ENCODE data around the gene PKDREJ. TPM values are rescaled to one million over a fixed set of nuclear protein-coding genes. Genes with fewer than 3 reads are reported as not detected.

The PKDREJ gene
- total and polyA plus RNA-seq, 2 of the 4 experiments (the other 2 are of a cell fraction), result 0.02 TPM; not detected in 1

DNA sequence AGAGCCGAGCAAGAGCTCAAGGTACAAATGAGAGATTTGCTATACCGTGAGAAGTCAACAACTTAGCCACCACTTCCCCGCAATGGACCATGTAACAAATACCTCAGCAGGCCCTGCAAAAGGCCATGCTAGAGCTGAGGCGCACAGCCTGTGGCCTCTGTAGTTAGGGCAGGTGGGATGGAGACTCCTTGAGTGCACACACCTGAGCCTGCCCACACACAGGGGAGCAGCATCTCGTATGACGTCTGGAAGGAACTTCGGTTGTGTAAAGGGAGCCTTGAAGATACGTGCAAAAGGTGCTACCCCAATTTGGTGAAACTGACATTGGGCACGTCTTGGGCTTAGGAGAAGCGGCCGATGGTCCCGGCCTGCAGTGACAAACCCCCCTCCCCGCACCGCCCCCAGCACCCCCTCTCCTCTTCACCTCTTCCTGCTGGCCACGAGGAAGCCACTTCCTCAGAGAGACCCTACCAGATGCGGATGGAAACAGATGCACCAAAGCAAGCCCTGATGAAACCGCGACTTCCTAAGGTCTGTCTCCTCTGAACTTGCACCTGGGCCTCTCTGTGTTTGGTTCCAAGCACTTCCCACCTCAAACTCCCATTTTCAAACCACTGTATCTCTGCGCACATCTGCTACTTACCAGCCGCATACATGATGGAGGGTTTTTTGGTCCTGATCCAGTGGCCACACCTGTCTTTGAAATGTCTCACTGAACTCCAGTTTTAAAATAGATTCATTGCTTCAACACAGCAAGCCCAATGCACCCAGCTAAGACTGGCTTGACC, 23.7 kb downstream of the PKDREJ start:
- H3K27ac ChIP-seq (ENCODE audit: insufficient read depth, low read length), result no peak overlapping the region
- no TSS peak for BruUV-seq (replicated peaks)
- no peak overlapping the region for H2BK20ac ChIP-seq (ENCODE audit: low read depth, low read length)
- no peak overlapping the region for H3K23ac ChIP-seq (ENCODE audit: low read depth, low read length)
- no peaks in the 10 kb centered on the region; the same call in 1 of the 2 replicates for H4K20me1 ChIP-seq (ENCODE audit: insufficient read depth, low read length)
- H3K9me1 ChIP-seq (ENCODE audit: insufficient read depth, low read length), result peaks cover 2% of the 10 kb centered on the region; the same call in 1 of the 2 replicates
- H2BK120ac ChIP-seq (ENCODE audit: low read depth, low read length), result no peak overlapping the region
- H3K56ac ChIP-seq (ENCODE audit: extremely low read depth, insufficient read depth, low read length), result no peak overlapping the region
- no peak overlapping the region for H3K4me2 ChIP-seq (ENCODE audit: low read depth, low read length)
- H2AK5ac ChIP-seq (ENCODE audit: low read depth, low read length), result no peak overlapping the region
- intact Hi-C loops (cut with micrococcal nuclease) (no loop called here), in situ Hi-C loops (cut with MboI; ENCODE audit: low sequenced_read_pairs) (no loop called here), dilution Hi-C loops (cut with HindIII; ENCODE audit: low sequenced_read_pairs, unreplicated experiment) (no loop called here)
- no peaks in the 10 kb centered on the region for H3K9me3 ChIP-seq (ENCODE audit: control insufficient read depth, insufficient read depth, low read length)
- H3K18ac ChIP-seq (ENCODE audit: low read depth, low read length), result no peak overlapping the region
- no peak overlapping the region for H2AK9ac ChIP-seq (replicated peaks; ENCODE audit: low read depth, low read length, poor library complexity)
- no peak overlapping the region for H3K4ac ChIP-seq (ENCODE audit: low read depth, low read length)
- no CpG with 5 or more reads among the region's 20 CpGs for WGBS, 2 experiments (ENCODE audit: extremely low coverage in 2 of 2, insufficient read length in 1 of 2)
- H2AFZ ChIP-seq (replicated peaks; ENCODE audit: low read length, poor library complexity), result no peak overlapping the region
- 0 out of 4 replicates have a peak, but pooled peaks cover 0 to 4% of the 10 kb centered on the region in 2 experiments for H3K79me1 ChIP-seq (ENCODE audit: low read depth in 1 of 2, low read length in 2 of 2)
- CTCF ChIA-PET, result no interaction called here
- H2BK15ac ChIP-seq (ENCODE audit: low read depth, low read length), result no peak overlapping the region
- H3K36me3 ChIP-seq (ENCODE audit: control insufficient read depth, insufficient read depth, low read length), result peaks cover 27% of the 10 kb centered on the region
- H4K8ac ChIP-seq (ENCODE audit: low read depth in 2 of 2, low read length in 2 of 2), result no peak overlapping the region
- no peaks in the 10 kb centered on the region for H3K27me3 ChIP-seq (ENCODE audit: control insufficient read depth, insufficient read depth, low read length)
- no peak overlapping the region for H2BK5ac ChIP-seq (ENCODE audit: low read depth, low read length, poor library complexity, severe bottlenecking)
- H4K91ac ChIP-seq (ENCODE audit: insufficient read depth, low read depth, low read length), result no peak overlapping the region
- H3K4me3 ChIP-seq (ENCODE audit: insufficient read depth, low read depth, low read length), result no peak overlapping the region
- peaks cover 4% of the 10 kb centered on the region for H3K4me1 ChIP-seq (ENCODE audit: control insufficient read depth, insufficient read depth, low read length)
- H4K5ac ChIP-seq (ENCODE audit: low read depth, low read length), result no peak overlapping the region
- no peak overlapping the region for H3K9ac ChIP-seq (ENCODE audit: low read depth, low read length)
- ATAC-seq (ENCODE audit: low read depth) (no peak), DNase-seq (no peak)
- TF ChIP-seq MAFK (IDR thresholded peaks at IDR 0.05; ENCODE audit: low read depth, low read length), result no peak
- TF ChIP-seq CEBPB (IDR thresholded peaks at IDR 0.05; ENCODE audit: low read depth, low read length), result no peak
- no peak for TF ChIP-seq MAZ (IDR thresholded peaks at IDR 0.05; ENCODE audit: borderline replicate concordance, low read depth, low read length)
- no peak for TF ChIP-seq BHLHE40 (IDR thresholded peaks at IDR 0.05; ENCODE audit: low read depth, low read length)
- no peak for TF ChIP-seq NFE2L2 (IDR thresholded peaks at IDR 0.05; ENCODE audit: low read depth, low read length)
- no peak for TF ChIP-seq FOS (IDR thresholded peaks at IDR 0.05; ENCODE audit: low read depth, low read length)
- TF ChIP-seq RAD21 (IDR thresholded peaks at IDR 0.05; ENCODE audit: low read length), result no peak
- TF ChIP-seq SMC3 (IDR thresholded peaks at IDR 0.05; ENCODE audit: low read depth, low read length), result no peak
- no peak for TF ChIP-seq RFX5 (IDR thresholded peaks at IDR 0.05; ENCODE audit: low read depth, low read length)
- TF ChIP-seq, protein P1, sequence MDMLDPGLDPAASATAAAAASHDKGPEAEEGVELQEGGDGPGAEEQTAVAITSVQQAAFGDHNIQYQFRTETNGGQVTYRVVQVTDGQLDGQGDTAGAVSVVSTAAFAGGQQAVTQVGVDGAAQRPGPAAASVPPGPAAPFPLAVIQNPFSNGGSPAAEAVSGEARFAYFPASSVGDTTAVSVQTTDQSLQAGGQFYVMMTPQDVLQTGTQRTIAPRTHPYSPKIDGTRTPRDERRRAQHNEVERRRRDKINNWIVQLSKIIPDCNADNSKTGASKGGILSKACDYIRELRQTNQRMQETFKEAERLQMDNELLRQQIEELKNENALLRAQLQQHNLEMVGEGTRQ (IDR thresholded peaks at IDR 0.05; ENCODE audit: low read depth, low read length), result no peak
- TF ChIP-seq, protein P2, sequence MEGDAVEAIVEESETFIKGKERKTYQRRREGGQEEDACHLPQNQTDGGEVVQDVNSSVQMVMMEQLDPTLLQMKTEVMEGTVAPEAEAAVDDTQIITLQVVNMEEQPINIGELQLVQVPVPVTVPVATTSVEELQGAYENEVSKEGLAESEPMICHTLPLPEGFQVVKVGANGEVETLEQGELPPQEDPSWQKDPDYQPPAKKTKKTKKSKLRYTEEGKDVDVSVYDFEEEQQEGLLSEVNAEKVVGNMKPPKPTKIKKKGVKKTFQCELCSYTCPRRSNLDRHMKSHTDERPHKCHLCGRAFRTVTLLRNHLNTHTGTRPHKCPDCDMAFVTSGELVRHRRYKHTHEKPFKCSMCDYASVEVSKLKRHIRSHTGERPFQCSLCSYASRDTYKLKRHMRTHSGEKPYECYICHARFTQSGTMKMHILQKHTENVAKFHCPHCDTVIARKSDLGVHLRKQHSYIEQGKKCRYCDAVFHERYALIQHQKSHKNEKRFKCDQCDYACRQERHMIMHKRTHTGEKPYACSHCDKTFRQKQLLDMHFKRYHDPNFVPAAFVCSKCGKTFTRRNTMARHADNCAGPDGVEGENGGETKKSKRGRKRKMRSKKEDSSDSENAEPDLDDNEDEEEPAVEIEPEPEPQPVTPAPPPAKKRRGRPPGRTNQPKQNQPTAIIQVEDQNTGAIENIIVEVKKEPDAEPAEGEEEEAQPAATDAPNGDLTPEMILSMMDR (conservative IDR thresholded peaks at IDR 0.05; ENCODE audit: low read depth, low read length), result no peak
- no peak overlapping the region for H3K14ac ChIP-seq (replicated peaks; ENCODE audit: low read depth, low read length)
- POLR2A ChIA-PET (ENCODE audit: unreplicated experiment), result no interaction called here
